T-helper 22 cell (primary cell): ENCODE results near the gene TTYH1.
"Not testable (repeated sequence)": the region's sequence is repeated elsewhere in the genome, so short reads cannot be mapped to it uniquely, and the experiment has no call there.

Experiments used
- DNase-seq: peaks from one replicate; pipeline ENCODE4 v3.0.0-alpha.2; 2020; ENCODE audit warnings: low read depth

The TTYH1 gene

DNA sequence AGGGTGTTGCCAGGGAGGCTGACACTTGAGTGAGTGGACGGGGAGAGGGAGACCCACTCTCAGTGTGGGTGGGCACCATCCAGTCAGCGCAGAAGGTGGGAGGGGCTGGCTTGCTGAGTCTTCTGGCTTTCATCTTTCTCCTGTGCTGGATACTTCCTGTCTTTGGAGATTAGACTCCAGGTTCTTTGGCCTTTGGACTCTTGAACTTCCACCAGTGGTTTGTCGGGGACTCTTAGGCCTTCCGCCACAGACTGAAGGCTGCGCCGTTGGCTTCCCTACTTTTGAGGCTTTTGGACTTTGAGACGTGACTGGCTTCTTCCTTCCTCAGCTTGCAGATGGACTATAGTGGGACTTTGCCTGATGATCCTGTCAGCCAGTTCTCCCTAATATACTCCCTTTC lies 29.5 kb downstream of the TTYH1 start:
- DNase-seq: no peak

DNA sequence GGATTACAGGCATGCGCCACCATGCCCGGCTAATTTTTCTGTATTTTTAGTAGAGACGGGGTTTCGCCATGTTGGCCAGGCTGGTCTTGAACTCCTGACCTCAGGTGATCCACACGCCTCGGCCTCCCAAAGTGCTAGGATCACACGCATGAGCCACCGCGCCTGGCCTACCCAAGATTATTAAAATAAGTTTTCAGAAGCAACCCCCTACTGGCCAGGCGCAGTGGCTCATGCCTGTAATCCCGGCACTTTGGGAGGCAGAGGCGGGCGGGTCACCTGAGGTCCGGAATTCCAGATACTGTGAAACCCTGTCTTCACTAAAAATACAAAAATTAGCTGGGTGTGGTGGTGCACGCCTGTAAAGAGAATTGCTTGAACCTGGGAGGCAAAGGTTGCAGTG lies 31.1 kb downstream of the TTYH1 start:
- not testable (repeated sequence) for DNase-seq

DNA sequence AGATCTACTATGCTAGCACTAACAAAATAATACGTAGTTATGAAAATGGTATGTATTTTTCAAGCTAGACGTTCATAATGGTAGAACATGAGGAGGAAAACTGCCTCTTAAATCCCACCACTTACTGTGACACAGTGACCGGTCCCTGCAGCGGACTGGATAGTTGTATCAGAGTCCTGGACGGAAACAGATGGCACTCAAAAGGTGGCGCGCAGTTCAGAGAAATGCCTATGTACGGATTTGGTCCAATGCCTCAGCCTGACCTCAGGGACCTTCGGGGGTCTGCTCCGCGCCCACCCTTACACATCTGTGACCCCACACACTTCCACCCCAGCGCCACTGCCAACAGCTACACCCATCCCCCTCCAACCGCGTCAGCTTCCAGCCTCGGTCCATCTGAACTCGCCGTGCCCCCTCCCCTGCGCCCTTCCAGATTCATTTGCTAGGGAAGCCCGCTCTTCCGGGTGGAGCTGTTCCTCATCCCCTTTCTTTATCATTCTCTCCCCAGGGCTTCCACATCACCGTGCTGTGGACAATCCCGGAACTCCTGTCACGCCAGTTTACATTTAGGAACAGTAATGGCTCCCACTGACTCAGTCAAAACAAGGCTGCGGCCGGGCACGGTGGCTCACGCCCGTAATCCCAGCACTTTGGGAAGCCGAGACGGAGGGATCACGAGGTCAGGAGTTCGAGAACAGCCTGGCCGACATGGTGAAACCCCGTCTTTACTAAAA lies 32.9 kb downstream of the TTYH1 start:
- no peak for DNase-seq

DNA sequence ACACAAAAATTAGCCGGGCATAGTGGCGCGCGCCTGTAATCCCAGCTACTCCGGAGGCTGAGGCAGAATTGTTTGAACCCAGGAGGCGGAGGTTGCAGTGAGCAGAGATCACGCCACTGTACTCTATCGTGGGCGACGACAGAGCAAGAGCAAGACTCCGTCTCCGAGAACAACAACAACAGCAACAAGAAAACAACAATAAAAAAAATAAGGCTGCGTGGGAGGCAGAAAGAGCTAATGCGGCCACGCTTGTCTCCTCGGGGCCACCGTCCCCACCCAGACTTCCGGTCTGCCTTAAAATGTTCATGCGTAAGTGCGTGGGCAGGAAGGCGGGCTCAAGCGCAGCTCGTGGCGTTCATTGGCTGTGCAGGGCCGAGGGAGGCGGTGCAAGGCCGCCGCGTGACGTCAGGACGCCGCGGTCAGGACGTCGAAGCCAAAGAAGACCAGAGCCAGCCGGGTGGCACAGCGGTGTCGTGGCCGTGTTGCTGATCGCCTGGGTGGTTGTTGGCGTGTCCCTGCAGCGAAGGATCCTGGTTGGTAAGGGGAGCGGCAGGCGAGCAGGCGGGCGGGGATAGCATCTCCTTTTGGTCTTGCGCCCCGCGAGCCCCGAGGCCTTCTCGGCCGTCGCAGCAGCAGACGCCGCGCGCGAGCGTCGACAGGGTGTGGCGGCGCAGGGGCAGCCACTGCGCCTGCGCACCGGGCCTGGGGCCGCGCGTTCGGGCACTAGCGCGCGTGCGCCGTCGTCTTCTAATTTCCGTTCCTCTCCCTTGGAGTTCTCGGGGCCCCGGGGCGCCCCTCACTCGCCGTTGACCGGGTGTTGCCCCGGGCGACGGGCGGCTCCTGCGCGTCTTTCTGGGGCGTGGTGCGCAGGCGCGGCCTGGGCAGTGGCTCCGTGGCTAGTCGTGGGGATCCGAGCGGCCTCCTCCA lies 33.8 kb downstream of the TTYH1 start, which contains the start of gene LENG8:
LENG8 (plus strand) TSS at position 426 of the 927 bp plus-strand sequence. CDS start 2,146 bp downstream, outside the sequence.
- DNase-seq: peak; percentile 96

DNA sequence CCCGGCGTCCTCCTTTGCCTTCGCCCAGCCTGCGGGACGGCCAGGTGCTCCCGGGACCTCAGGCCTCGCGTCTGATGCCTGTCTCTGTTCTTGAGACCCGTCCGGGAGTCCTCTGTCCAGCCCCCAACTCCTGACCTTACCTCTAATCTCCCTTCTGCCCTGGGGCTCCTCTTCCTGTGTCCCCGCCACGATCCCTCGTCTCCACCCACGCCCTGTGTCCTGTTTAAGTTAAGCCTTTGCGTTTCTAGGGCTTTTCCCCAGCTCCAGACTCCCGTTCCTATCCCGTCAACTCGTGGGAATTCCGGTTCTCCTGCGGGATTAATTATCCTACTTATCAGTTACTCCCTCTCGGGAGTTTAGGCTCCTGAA lies 34.4 kb downstream of the TTYH1 start:
- no peak for DNase-seq

DNA sequence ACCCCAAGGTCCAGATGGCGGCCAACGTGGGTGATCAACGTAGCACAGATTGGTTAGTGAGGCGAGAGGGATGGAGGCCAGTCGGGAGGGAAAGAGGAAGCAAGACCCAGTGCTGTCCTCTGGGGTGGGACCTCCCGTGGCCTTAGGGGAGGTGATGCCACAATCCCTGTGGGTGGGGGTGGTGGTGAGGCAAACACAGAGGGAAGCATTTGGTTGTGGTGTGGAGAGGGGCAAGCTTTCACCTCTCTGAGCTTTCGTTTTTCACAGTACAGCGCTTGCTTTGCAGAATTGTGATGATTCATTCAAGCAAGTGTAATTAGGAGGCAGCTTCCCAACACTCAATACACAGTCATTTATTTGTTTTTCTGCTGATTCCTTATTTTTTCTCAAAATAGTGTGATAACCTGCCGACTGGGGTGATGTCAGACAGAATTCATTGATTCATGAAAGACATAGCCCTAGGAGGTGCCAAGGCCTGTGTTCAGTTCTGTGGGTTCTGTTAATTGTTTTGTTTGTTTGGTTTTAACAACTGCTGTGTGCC lies 36.1 kb downstream of the TTYH1 start:
- DNase-seq: no peak

DNA sequence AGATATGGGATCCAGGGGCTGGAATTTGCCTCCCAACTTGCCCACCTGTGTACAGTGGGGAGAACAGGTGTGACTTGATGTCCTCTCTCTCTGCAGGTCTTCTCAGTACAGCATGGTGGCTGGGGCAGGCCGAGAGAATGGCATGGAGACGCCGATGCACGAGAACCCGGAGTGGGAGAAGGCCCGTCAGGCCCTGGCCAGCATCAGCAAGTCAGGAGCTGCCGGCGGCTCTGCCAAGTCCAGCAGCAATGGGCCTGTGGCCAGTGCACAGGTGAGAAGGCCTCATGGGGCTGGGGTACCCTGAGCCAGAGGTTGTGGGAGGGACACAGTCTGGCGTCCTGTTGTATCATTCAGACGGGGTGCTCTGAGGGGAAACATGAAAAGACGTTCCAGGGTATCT lies 36.7 kb downstream of the TTYH1 start:
- DNase-seq: no peak

DNA sequence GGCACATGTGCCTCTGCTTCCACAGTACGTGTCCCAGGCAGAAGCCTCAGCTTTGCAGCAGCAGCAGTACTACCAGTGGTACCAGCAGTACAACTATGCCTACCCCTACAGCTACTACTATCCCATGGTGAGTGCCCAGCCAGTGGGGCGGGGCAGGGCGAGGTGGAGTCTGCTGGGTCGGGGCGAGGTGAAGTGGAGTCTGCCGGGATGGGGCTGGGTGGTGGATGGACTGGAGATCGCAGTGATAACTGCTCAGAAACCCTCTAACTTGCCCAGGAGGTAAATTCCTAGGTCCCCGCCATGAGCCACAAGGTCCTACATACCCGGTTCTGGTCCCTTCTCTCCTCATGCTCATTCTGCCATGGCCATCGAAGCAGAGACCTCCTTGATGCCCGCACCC lies 37.4 kb downstream of the TTYH1 start:
- no peak for DNase-seq

DNA sequence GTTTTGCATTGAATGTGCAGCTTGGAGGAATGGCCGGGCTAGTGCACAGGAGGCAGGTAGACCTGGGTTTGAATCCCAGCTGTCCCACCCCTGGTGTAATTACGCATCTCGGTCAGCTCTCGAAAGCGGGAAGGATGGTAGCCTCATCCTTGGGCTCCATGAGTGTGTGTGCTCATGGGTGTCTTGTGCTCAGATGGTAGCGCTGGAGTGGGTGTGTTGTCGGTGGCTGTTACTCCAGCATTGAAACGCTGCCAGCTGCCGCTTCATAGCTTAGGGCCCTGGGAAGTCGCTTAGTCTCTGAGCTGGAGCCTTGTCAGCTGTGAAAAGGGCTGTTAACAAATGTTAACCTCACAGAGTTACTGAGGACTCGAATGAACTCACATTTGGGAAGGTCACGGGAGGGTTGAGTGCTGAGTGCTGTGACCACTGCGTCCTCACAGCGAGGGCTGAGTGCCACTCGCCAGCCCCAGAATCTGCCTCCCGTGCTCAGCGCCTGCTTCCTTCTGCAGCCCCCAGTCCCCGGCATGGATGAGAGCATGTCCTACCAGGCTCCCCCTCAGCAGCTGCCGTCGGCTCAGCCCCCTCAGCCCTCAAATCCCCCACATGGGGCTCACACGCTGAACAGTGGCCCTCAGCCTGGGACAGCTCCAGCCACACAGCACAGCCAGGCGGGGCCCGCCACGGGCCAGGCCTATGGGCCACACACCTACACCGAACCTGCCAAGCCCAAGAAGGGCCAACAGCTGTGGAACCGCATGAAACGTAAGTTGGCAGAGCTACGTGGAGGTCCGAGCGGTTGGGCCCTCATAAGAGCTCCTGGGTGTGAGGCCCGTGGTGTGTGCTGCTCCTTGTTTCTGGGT lies 38.9 kb downstream of the TTYH1 start:
- DNase-seq: no peak

DNA sequence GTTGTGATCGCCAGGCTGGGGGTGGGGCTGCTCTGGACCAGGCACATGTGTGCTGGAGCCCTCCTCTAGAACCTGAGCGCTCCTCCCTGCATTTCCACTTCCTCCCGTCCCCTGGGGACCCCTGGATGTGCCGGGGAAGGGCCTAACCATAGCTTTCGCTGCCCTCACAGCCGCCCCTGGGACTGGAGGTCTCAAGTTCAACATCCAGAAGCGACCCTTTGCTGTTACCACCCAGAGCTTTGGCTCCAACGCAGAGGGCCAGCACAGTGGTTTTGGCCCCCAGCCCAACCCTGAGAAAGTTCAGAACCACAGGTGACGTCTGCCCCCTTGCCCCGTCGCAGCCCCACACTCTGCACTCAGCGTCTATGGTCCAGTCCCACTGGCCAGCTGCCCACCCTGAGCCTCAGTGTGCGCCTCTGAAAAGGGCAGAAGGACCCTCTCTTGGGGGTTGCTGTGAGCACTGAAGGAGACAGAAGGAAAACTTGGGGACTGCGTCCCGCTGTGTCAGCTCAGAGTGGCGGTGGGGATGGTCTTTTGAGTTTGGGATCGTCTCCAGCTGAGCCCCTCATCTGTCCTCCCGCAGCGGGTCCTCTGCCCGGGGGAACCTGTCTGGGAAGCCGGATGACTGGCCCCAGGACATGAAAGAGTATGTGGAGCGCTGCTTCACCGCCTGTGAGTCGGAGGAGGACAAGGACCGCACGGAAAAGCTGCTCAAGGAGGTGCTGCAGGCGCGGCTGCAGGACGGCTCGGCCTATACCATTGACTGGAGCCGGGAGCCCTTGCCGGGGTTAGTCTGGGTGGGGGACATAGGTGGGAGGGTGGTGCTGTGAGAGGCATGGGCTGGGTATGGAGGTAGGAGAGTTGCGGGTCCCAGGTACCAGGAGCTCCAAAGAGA lies 39.8 kb downstream of the TTYH1 start:
- no peak for DNase-seq

DNA sequence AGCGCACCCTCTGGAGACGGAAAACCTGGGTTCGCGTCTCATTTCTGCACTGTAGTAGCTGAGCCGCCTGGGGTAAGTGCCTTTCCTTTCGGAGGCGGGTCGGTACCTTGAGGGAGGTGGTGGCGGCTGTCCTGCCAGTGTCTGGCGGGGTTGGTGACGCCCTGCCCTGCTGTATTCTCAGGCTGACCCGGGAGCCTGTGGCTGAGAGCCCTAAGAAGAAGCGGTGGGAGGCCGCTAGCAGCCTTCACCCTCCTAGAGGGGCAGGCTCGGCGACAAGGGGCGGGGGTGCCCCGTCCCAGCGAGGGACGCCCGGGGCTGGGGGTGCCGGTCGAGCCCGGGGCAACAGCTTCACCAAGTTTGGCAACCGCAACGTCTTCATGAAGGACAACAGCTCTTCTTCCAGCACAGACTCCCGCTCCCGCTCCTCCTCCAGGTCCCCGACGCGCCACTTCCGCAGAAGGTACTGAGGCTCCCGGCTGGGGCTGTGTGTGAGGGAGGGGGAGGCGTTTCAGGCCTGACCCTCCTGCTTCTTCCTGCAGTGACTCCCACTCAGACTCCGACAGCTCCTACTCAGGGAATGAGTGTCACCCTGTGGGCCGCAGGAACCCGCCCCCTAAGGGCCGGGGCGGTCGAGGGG lies 40.6 kb downstream of the TTYH1 start:
- DNase-seq: no peak

DNA sequence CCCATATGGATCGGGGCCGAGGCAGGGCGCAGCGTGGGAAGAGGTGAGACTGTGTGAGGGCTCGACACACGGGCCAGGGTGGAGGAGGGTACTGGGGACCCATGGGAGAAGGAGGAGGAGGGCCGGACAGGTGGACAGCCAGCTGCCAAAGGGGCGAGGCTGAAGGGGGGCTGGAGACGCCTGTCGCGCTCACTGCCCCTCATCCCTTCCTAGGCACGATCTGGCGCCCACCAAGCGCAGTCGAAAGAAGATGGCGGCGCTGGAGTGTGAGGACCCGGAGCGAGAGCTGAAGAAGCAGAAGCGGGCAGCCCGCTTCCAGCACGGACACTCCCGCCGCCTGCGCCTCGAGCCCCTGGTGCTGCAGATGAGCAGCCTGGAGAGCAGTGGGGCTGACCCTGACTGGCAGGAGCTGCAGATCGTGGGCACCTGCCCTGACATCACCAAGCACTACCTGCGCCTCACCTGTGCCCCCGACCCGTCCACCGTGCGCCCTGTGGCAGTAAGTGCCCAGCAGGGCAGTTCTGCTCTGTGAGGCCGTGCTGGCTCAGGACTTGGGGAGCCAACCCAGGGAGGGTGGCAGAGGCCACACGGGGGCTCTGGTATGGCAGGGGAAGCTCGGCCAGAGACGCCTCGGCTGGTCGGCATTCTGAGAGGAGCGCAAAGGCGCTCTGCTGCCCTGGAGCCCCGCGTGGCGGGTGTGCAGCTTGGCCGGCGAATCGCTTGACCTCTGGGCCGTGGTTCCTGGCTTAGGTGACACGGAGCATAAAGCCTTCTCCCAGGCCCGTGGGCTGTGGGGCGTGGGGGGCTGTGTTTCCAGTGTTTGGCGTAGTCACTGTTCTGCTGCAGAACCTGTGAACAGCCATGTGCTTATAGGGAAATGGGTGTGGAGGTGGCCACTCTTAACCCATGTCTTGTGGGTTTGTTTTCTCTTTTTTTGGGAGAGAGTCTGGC lies 41.4 kb downstream of the TTYH1 start:
- no peak for DNase-seq

DNA sequence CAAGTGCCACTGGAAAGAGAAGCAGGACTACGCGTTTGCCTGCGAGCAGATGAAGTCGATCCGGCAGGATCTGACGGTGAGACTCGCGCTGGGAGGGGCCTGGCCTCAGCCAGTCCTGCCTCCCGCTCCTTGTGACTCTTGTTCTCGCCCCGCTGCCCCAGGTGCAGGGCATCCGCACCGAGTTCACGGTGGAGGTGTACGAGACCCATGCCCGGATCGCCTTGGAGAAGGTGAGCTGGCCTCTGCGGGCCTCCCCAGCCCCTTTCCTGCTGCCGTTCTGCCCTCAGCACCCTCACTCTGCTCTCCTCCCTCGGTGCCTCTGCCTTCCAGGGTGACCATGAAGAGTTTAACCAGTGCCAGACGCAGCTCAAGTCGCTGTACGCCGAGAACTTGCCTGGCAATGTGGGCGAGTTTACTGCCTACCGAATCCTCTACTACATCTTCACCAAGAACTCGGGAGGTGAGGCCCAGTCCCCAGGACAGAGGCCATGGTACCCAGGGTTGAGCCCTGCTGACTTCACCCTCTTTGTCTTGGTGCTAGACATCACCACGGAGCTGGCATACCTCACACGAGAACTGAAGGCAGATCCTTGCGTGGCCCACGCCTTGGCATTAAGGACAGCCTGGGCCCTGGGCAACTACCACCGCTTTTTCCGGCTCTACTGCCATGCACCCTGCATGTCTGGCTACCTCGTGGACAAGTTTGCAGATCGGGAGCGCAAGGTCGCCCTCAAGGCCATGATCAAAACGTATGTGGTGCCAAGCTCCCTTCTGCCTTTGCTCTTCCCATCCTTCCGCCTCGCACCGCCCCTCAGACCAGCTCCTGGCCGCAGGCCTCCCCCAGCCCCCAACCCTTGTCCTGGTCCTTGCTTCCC lies 42.7 kb downstream of the TTYH1 start:
- no peak for DNase-seq

DNA sequence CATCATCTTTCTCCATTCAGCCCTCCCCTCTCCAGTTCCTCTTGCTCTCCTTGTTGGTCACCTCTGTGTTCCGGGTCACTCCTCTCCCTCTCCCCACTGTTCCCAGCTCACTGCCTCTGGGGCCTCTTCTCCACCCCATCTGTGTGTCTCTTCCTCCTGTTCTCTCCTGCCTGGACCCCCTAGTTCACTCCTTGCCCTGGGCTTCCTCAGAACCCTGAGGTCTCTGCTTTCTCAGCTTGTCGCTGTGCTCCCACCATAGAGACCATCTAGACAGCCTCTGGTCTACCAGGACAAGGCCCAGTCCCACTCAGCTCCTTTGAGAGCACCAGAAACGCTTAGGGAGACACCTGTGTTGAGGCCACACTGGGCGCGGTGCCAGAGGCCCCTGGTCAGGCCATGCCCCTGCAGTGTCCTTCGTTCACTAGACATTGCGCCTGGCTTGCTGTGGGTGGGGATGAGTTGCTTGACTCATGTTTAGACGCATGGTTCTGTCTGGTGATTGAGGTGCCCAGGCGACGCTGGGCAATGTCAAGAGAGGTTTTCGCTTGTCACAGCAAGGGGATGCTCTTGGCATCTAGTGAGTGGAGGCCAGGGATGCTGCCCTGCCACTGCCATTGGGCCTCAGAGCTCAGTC lies 43.5 kb downstream of the TTYH1 start:
- no peak for DNase-seq

DNA sequence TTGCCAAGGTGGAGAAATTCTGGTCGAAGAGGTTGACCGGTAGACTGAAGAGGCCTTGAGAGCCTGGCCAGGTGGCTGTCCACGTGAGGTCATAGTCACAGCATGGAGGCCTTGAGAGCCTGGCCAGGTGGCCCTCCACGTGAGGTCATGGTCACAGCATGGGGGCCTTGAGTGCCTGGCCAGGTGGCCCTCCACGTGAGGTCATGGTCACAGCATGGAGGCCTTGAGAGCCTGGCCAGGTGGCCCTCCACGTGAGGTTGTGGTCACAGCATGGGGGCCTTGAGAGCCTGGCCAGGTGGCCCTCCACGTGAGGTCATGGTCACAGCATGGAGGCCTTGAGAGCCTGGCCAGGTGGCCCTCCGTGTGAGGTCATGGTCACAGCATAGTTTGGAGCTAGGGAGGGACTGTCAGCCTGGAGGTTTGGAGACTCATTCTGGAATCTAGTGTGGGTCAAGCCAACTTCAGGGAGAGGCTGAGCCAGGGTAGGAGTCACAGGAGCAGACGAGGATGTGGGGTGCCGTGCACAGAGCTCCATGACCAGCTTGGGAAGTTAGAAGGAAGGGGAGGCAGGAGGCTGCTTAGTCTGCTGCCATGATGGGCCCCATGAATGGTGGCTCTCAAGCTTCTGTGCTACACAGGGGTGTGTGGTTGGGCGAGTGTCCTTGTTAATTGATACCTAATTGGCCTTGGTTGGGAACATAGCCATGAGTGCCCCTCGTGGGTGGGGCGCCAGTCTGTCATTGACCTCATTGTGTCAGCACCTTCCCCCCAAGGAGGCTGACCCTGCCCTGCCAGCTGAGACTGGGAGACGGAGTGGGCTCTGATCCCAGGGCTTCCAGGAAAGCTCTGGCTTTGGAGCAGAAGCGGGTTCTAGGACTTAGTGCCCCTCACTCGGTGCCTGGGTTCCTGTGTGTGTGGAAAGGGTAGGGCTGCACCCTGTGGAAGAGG lies 44.3 kb downstream of the TTYH1 start:
- no peak for DNase-seq

DNA sequence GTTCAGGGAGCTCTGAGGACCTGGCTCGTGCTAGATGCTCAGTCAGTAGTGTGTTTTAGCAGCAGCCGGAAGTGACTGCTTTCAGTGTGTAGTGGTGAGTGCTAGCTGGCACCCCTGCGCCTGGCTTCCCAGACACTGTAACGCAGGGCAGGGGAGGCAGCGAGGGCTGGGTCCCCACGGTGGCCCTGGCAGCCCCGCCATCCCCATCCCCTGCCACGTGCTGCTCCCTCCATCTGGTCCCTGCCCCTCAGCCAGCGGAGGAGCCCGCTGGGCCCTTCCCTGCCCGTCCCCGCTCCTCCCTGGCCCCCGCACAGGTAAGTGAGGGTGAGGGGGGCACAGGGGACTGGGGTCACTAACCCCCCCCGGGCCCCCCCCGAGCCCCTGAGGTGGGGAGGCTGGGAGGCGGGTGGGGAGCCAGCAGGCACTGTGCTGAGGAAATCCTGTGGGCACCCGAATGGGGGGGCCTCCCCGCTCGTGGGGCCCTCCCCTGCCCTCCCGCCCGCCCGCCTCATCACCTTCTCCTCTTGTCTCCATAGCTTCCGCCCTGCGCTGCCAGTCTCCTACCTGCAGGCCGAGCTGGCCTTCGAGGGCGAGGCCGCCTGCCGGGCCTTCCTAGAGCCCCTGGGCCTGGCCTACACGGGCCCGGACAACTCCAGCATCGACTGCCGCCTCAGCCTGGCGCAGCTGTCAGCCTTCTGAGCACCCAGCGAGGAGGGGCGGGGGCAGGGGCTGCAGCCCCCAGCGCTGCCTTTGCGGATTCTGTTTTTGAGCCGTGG lies 45.2 kb downstream of the TTYH1 start:
- no peak for DNase-seq
